ENCODE data around the gene SRRM3. TPM values are rescaled to one million over a fixed set of nuclear protein-coding genes. Genes with fewer than 3 reads are reported as not detected.
A peak's percentile ranks its signal among the peaks of the same experiment; 100 is the strongest.
"Not testable (repeated sequence)": the region's sequence is repeated elsewhere in the genome, so short reads cannot be mapped to it uniquely, and the experiment has no call there.

Gene SRRM3
- total RNA-seq, 1 donor from 2014 or later: 3.0 TPM

DNA sequence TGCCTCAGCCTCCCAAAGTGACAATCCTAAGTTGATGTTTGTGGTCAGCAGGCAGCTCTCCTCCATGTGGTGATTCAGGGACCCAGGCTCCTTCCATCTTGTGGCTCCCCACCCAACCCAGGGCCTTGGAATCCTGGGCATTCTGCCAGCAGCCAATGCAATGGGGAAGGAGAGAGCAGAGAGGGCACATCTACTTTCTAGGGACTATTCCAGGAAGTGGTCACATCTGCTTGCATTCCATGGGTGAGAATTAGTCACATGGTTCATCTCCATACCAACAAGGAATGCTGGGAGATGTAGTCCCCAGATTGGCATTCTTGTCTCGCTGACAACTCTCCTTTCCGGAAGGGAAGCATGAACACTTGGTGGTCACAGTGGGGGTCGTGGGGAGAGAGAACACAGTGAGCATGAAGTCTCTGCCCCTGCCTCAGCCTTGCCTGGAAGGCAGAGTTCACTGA, 9.9 kb upstream of the SRRM3 start:
- peak; percentile 32 to 50 for DNase-seq (ENCODE audit: low read depth in 2 of 2)

DNA sequence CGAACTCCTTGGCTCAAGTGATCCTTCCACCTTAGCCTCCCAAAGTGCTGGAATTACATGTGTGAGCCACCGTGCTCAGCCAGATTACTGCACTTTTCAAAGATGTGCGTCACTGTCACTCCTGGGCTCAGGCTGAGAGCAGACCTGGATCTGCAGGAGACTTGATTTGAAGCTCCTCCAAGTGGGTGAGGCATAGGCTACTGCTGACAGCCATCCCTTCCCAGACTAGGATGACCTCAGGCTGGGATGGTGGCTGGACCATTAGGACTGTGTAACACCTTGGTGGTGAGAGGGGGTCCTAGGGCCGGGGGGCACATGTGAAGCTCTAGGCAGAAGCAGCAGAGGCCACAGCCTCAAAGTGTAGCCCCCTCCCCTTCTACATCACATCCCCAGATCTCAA, 8.2 kb upstream of the SRRM3 start:
- no peak for DNase-seq (ENCODE audit: low read depth in 2 of 2)

DNA sequence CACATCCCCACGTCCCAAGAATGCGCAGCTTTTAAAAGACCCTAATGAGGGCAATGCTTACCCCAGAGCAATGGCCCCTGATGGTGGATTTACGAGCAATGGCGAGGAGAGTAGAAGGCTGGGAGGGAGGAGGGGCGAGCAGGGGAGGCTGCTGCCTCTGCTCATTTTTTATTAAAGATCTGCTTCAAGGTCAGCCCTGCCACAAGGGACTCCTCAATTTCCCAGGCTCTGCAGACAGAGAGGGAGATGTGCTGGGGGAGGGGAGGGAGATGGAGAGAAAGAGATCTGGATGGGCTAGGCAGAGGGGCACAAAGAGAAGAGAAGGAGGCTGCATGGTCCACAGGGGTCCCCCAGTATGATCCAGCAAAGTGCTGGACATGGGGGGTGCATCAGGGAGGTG, 7.8 kb upstream of the SRRM3 start:
- DNase-seq (ENCODE audit: low read depth in 2 of 2): no peak

DNA sequence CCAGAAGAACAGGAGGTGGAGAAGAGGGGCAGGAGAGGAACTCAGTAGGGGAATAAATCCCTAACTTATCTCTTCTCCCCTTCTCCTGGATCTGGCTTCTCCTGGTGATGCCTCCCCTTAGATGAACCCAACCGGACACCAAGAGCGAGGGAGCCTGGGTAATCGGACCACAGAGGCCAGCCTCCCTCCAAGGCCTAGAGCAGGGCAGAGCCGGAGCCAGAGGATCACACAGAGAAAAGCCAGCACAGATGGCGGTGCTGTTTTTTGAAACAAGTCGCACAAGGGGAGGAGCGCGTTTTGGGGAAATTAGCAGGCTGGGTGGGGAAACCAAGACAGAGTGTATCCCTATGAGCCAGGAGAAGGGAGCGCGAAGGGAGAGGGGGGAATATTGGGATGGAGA, 4.9 kb upstream of the SRRM3 start:
- no peak for DNase-seq (ENCODE audit: low read depth in 2 of 2)

DNA sequence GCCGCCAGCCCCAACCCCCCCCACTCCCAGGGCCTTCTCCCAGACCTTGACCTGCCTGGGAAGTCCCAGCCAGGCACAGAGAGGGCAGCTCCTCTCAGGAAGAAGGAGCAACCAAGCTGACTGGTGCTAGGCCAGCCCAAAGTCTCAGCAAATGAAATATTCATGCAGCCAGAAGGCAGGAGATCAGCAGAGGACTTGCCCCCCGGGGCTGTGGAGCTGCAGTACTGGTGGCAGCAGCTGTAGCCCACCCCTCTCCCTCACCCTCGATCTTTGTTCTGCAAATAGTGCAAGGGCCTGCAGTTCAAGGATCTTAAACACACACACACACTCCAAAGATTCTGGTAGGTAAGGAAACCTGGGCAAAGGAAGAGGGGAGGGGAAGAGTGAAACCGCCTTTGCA, 3.5 kb upstream of the SRRM3 start:
- DNase-seq (ENCODE audit: low read depth in 2 of 2): no peak

DNA sequence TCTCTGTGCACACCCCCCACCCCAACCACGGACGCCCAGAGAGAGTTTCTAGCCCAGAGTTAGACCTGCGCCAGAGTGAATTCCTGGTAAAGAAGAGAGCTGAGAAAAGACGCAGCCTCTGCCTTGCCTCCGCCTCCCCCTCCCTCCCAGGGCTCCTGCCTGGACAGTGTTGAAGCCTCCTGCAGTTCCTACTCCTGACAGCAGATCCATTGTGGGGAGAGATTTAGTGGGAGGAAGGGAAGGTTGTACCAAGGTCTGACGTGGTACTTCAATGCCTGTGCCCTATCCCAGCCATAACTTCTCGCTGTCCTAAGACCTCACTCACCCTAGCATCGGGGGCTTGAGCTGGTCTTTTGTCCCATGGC, 952 bp downstream of the SRRM3 start:
- DNase-seq (ENCODE audit: low read depth in 2 of 2): no peak

DNA sequence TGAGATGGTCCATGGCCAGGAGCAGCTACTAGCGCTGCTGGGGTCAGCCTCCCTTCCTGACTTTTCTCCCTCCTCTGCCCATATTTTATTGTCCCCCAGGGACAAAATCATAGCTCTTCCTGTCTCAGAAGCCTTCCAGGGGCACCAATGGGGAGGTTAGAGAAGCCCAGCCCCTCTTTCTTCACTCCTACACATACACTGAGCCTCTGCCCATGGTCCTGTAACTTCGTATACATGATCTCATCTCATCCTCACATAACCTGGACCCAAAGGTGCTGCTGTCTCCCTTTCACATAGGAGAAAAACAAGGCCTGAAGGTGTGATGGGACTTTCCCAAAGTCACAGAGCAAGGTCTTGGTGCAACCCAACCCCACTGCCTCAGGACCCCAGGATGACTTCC, 2.5 kb downstream of the SRRM3 start:
- no peak for DNase-seq (ENCODE audit: low read depth in 2 of 2)

DNA sequence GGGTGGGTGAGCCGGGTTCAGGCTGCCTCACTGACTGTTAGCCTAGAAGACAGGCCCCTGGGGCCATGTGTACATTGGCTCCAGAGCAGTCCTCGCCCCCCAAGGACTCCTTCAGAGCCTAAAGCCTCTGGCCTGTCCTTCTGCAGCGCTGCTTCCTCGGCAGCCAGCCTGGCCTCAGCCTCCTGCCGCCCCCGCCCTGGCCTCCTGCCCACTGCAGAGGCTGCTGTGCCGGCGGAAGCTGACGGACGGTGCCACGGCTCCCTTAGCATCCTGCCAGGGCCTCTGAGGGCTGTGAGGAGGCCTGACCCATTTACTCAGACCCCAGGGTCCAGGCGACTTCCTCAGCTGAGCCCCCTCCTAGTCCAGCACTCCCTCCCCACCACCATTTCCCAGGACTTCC, 4.9 kb downstream of the SRRM3 start:
- peak in 1 of 2 donors; percentile 17 for DNase-seq (ENCODE audit: low read depth in 2 of 2)

DNA sequence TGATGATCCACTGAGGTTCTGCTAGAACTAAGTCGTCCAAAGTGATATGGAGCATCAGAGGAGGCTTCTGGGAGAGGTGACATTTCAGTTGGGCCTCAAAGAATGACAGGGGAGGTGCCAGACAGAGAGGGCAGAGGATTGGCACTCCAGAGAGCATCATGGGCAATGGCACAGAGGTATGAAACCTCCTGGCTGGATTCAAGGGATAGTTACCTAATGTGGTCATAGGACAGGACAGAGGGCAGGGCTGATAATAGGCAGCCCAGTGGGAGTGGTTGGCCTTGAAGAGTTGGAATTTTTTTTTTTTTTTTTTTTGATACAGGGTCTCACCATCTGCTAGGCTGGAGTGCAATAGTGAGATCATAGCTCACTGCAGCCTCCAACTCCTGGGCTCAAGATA, 7.6 kb downstream of the SRRM3 start:
- DNase-seq (ENCODE audit: low read depth in 2 of 2): no peak

DNA sequence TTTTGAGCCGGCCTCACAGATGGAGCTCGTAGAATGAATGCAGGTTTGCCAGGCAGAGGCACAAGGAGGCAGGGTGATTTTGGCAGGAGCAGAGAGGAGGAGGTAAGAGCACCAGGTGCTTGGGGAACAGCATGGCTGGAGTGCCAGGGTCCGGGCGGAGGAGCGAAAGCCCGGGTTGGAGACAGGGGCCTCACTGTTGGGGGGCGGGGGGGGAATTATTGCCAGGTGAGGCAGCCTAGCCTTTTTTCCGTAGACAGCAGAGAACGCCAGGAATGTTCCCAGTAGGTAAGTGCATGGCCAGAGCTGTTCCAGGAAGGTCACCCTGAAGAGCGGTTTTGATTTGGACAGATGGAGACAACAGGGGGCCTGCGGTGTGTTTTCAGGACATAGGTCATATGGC, 9.5 kb downstream of the SRRM3 start:
- no peak for DNase-seq (ENCODE audit: low read depth in 2 of 2)

DNA sequence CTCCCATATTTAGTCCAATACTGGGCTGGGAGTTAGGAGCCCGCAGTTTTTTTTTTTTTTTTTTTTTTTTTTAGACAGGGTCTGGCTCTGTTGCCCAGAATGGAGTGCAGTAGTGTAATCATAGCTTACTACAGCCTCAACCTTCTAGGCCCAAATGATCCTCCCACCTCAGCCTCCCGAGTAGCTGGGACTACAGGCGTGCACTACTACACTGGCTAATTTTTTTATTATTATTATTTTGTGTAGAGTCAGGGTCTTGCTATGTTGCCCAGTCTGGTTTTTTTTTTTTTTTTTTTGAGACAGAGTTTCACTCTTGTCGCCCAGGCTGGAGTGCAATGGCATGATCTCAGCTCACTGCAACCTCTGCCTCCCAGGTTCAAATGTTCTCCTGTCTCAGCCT, 13.7 kb downstream of the SRRM3 start:
- DNase-seq (ENCODE audit: low read depth in 2 of 2): not testable (repeated sequence)

DNA sequence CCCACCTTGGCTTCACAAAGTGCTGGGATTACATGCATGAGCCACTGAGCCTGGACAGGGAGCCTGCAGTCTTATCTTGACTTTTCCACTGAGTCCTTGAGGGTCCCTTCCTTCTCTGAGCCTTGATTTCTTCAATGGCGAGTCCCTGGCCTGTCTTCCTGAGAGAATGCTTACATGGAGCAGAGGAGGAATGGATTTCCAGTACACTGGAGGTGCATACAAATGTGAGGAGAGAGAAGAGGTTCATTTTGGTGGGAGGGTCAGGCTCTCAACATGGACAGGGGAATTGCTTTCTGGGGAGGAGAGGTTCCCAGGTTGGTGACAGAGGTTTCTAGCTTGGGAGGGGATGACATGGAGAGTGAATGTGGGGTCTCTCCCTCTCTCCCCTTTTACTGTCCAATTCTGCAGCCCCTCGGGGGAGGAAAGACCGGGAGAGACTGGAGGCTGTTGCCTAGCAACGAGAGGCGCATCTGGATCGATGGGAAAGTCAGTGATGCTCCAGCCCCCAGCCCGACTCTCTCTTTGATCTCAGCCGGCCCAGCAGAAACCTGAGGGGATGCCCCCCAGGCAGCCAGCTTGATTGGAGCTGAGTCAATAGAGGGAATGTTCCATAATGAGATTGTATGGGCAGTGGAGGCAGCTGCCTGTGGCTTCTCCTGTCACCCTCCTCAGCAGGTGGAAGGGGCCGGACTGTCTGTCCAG, 14.8 kb downstream of the SRRM3 start:
- no peak for DNase-seq (ENCODE audit: low read depth in 2 of 2)

DNA sequence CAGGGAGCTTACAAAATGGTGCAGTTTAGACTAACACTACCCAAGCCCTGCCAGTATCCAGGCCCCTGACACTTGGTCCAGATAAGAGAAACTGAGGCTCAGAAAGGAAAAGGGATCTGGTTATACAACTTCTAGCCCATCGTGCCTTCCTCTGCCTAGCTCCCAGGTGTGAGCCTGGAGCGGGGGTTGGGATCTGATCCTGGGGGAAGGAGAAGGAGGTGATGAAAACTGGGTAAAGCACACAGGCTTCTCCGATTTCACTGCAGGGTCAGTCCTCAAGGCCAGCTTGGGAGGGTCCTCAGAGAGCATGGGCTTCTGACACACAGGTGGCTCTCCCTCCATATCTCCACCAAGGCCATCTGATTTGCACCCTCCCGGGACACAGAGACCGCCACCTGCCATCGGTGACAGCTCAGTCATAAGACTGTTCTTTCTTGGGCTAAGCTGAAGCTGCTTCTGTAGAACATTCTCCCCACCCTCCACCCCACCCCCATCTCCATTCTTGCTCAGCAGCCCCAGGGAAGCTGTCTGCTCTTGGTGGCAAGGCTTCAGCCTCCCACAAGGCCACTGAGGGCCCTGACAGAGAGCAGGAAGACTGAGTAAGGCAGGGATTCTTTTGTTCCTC, 16.4 kb downstream of the SRRM3 start:
- DNase-seq (ENCODE audit: low read depth in 2 of 2): no peak

DNA sequence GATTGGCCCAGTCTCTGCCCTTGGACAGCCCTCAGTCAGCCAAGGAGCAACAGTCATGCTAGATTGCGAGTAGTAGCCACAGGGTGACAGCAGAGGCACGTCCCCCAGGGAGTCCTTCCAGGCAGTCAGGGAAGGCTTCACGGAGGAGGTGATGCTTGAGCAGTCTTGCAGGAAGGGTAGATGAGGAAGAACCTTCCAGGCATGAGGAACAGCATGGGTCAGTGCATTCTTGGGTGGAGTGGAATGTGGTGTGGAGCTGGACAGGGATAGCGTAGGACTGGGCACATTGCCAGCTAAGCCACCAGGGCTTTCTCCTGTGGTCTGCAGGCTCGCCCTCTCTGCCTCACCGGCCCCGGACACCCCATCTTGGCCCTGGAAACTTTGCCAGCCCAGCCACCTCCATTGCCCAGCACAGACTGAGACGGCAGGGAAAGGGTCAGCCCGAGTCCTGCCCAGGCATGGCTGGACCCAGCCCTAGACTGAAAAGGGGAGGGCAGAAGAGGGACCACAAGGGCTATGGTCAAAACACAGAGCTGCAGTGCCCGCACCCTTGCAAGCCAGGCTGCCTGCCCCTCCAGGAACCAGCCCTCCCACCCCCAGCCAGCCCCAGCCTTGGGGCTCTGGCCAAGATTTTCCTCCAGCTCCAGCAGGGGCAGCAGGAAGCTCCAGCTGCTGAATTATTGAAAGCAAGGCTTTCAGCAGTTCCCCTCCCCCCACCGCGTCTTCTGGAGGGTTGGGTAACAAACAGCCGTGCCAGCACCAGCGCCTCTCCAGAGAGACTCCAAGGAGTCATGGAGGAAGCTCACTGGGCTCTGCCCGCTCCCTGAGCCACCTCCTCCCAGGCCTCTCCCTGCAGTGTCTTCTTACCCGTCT, 18.7 kb downstream of the SRRM3 start:
- DNase-seq (ENCODE audit: low read depth in 2 of 2): peak in 1 of 2 donors; percentile 33

DNA sequence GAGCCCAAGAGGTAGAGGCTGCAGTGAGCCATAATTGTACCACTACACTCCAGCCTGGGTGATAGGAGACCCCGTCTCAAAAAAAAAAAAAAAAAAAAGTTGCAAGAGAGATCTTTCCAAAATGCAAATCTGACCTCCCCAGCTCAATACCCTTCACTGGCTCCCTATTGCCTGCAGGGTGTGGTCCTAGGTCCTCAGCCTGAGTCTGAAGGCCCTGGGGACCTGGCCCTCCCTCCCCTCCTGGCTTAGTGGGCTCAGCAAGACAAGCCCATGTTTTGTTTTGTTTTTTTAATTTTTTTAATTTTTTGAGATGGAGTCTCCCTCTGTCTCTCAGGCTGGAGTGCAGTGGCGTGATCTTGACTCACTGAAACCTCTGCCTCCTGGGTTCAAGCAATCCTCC, 20.6 kb downstream of the SRRM3 start:
- DNase-seq (ENCODE audit: low read depth in 2 of 2): no peak

DNA sequence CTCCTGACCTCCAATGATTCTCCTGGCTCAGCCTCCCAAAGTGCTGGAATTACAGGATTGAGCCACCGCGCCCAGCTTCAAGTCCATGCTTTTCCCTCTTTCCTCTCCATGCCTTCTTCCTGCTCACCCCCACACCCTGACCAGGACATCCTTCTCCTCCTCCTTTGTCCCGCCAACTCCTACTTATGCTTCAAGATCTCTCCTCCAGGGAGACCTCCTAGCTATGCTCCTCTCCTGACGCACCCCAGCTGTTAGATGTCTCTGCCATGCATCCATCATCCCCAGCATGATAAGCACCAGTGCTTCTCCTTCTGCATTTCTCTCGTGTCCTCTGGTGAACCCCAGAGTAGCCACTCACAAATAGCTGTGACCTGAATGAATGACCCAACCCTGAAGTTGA, 21.1 kb downstream of the SRRM3 start:
- no peak for DNase-seq (ENCODE audit: low read depth in 2 of 2)

DNA sequence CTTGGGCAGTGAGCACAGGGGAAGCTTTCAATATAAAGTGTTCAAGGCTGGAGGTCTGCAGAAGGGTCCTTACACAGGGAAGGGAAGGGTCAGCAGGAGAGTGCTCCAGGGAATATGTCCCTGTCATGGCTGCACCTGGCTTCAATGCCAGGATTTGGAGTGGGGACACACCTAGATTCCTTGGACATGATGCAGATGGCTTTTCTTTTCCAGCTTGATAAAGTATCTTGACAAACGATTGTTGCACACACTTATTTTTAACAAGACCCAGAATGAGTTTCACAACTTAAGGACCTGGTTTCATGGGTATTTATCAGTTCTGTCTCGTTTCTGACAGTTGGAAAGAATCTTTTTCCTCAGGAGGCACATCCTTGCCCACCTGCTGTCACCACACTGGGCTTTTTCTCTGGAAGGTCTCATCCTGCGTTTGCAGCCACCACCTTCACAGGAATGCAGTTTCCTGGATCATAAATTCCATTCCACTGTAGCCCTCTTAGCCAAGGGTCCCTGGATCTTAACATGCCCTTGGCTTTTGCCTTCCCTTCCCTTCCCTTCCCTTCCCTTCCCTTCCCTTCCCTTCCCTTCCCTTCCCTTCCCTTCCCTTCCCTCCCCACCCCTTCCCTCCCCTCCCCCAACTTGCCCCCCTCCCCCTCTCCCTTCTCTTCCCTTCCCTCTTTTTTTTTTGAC, 21.7 kb downstream of the SRRM3 start:
- no peak for DNase-seq (ENCODE audit: low read depth in 2 of 2)

DNA sequence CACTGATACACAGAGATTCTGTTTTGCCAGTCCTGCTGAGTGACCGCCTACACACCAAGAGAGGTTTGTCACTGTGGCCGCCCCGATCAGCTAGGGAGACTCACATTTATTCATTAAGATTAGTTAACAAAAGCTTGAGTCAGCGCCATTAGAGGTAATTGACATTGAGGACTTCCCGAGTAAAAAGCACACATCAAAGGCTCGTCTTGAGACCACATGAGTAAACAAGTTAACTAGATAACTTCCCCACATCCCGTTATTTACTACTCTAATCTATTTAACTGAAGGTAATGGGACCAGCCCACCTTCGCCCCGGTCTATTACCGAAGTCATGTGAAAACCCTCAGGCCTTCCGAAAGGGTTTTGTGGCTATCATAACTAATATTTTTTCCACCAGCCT, 23.0 kb downstream of the SRRM3 start:
- DNase-seq (ENCODE audit: low read depth in 2 of 2): no peak

DNA sequence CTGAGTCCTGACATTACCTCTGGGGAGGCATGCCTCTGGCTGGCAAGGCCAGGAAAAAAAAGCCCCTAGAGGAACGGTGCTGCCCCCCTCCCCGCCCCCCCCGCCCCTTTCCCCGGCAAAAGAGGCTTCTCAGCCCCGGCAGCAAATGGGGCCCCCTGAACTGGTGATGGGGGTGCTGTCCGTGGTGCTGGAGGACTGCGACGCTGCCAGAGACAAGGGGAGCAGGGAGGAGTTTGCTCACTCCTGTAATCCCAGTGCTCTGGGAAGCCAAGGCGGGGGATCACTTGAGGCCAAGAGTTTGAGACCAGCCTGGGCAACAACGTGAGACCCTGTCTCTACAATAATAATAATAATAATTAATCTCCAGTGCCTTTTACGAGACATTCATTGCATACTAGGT, 23.7 kb downstream of the SRRM3 start:
- DNase-seq (ENCODE audit: low read depth in 2 of 2): peak; percentile 40 to 53

DNA sequence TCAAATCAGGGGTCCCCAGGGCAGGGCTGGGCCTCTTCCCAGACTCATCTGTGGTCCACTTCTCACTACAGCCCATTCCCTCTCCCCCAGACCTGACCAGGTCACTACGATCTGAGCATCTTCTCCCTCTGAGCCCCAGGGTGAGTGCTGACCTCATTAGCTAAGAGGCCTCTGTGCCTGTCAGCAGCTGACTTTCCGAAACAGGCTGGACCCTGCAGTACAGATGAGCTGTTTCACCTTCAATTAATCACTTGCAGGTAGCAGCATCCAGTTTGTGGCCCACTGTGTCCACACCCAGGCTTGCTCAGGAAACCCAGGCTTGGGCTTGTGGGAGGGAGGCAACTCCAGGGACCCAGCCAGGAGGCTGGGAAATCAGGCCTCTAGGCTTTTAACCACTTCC, 24.3 kb downstream of the SRRM3 start:
- DNase-seq (ENCODE audit: low read depth in 2 of 2): no peak

DNA sequence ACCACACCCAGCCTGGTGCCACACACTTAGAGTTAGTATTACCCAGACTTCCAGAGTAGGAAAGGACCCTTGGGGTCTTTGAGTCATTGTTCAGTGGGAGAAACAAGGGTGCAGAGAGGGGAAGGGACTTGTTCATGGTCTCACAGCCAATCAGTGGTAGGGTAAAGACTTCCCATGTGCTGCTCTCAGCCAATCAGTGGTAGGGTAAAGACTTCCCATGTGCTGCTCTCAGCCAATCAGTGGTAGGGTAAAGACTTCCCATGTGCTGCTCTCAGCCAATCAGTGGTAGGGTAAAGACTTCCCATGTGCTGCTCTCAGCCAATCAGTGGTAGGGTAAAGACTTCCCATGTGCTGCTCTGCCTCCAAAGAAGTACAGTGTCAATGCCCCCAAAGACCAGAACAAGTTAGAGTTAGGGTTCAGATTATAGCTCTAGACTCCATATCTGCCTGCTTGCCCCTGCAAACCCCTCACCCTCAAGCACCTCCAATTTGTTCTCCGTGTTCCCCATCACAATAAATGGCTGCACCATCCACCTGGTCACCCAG, 25.3 kb downstream of the SRRM3 start:
- DNase-seq (ENCODE audit: low read depth in 2 of 2): not testable (repeated sequence)

DNA sequence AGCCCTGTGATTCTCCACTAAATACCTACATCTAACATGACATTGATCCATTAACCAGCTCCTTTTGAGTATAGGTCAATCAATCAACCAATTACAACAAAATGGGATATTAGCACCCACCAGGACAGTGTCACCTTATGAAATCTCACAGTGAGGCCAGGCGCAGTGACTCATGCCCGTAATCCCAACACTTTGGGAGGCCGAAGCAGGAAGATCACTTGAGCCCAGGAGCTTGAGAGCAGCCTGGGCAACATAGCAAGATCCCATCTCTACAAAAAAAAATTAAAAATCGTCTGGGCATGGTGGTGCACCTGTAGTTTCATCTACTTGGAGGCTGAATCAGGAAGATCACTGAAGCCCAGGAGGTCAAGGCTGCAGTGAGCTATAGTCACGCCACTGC, 28.5 kb downstream of the SRRM3 start:
- DNase-seq (ENCODE audit: low read depth in 2 of 2): no peak
